HepG2 (cell line): ENCODE data around the gene F12. TPM values are rescaled to one million over a fixed set of nuclear protein-coding genes. Genes with fewer than 3 reads are reported as not detected.

ENCODE experiments used
- FOXA1 ChIP-seq, 2 experiments: fragments of 450-650 bp in 1 of 2; sonication (generic) in 1 of 2; formaldehyde crosslinking in 1 of 2; IDR thresholded peaks; 2 replicates each; pipeline versions ENCODE4 v1.4.0 to v1.6.1; 2016 to 2020; ENCODE audit warnings: missing genetic modification reagents in 1 of 2
- JDP2 ChIP-seq: sonication (generic); formaldehyde crosslinking; IDR thresholded peaks from 2 replicates; pipeline ENCODE4 v1.8.1; 2022; ENCODE audit warnings: missing genetic modification reagents, borderline replicate concordance
- KAT8 ChIP-seq: IDR thresholded peaks from 2 replicates; pipeline ENCODE4 v1.6.1; 2016; ENCODE audit warnings: missing genetic modification reagents, missing compliant biosample characterization
- RXRB ChIP-seq: IDR thresholded peaks from 2 replicates; pipeline ENCODE4 v1.6.1; 2016; ENCODE audit warnings: borderline replicate concordance, missing genetic modification reagents, missing compliant biosample characterization
- SNAPC2 ChIP-seq: sonication (generic); formaldehyde crosslinking; IDR thresholded peaks from 2 replicates; pipeline ENCODE4 v1.8.1; 2022; ENCODE audit warnings: mild to moderate bottlenecking, missing genetic modification reagents
- SP140L ChIP-seq: sonication (generic); formaldehyde crosslinking; IDR thresholded peaks from 2 replicates; pipeline ENCODE4 v1.4.0; 2020; ENCODE audit warnings: missing genetic modification reagents, borderline replicate concordance
- TGIF2 ChIP-seq: IDR thresholded peaks from 2 replicates; pipeline ENCODE4 v1.6.1; 2016; ENCODE audit warnings: control low read depth, missing compliant biosample characterization
- YY1 ChIP-seq: IDR thresholded peaks from 2 replicates; pipeline ENCODE4 v1.6.1; 2011; ENCODE audit warnings: low read length, low read depth, moderate library complexity, mild to moderate bottlenecking; ENCODE audit not compliant: insufficient read depth, insufficient replicate concordance
- ZNF274 ChIP-seq: sonication (generic); formaldehyde crosslinking; IDR thresholded peaks from 2 replicates; pipeline ENCODE4 v1.5.1; 2020; ENCODE audit warnings: mild to moderate bottlenecking, missing genetic modification reagents
- ZNF761 ChIP-seq: sonication (generic); formaldehyde crosslinking; conservative IDR thresholded peaks from 2 replicates; pipeline ENCODE4 v1.4.0; 2020; ENCODE audit warnings: mild to moderate bottlenecking, missing genetic modification reagents
- ZSCAN12 ChIP-seq: sonication (generic); formaldehyde crosslinking; IDR thresholded peaks from 2 replicates; pipeline ENCODE4 v1.9.0; 2021; ENCODE audit warnings: mild to moderate bottlenecking, missing genetic modification reagents
- ZSCAN9 ChIP-seq: IDR thresholded peaks from 2 replicates; pipeline ENCODE4 v1.6.1; 2016; ENCODE audit warnings: borderline replicate concordance
- polyA plus RNA-seq, 8 experiments: library from polyadenylated mRNA; depleted of rRNA in 3 of 8; stranded (reverse) in 7 of 8; unstranded in 1 of 8; fragments of >200 nt; fragmentation: Illumina TruSeq in 4 of 8; extraction: Trizol in 4 of 8; gene quantifications; 2 replicates each; pipeline versions ENCODE4 v1.2.1 to v1.2.3, GENCODE V29; 2011 to 2016; ENCODE audit warnings: low read depth in 4 of 8, missing spikeins in 1 of 8, mixed read lengths in 1 of 8; ENCODE audit not compliant: insufficient read depth in 1 of 8
- total RNA-seq, 5 experiments: library from RNA; depleted of rRNA; stranded (reverse); fragments of >200 nt; fragmentation: Illumina TruSeq; extraction: Trizol; gene quantifications; 2 replicates each; pipeline ENCODE4 v1.2.3, GENCODE V29; 2016; ENCODE audit warnings: low read depth in 1 of 5
- TF ChIP-seq, protein P1 (sequence below): IDR thresholded peaks from 2 replicates; pipeline ENCODE4 v1.4.0; 2020; ENCODE audit warnings: mild to moderate bottlenecking, missing genetic modification reagents
- TF ChIP-seq, protein P2 (sequence below): sonication (generic); formaldehyde crosslinking; IDR thresholded peaks from 2 replicates; pipeline ENCODE4 v1.8.0; 2022; ENCODE audit warnings: mild to moderate bottlenecking, missing genetic modification reagents; ENCODE audit not compliant: insufficient replicate concordance
- TF ChIP-seq, protein P3 (sequence below): sonication (generic); formaldehyde crosslinking; IDR thresholded peaks from 2 replicates; pipeline ENCODE4 v1.5.0; 2020; ENCODE audit warnings: mild to moderate bottlenecking, missing genetic modification reagents, borderline replicate concordance
- TF ChIP-seq, protein P4 (sequence below): sonication (generic); formaldehyde crosslinking; IDR thresholded peaks from 2 replicates; pipeline ENCODE4 v1.4.0; 2020; ENCODE audit warnings: mild to moderate bottlenecking, low read depth, missing genetic modification reagents
- TF ChIP-seq, protein P5 (sequence below): IDR thresholded peaks from 2 replicates; pipeline ENCODE4 v1.6.1; 2016

Gene F12
- total and polyA plus RNA-seq, 2 of the 13 experiments (the other 11 are each of a cell fraction or from before 2014, with no cell fraction given) = 2.5 to 3.0 TPM

DNA sequence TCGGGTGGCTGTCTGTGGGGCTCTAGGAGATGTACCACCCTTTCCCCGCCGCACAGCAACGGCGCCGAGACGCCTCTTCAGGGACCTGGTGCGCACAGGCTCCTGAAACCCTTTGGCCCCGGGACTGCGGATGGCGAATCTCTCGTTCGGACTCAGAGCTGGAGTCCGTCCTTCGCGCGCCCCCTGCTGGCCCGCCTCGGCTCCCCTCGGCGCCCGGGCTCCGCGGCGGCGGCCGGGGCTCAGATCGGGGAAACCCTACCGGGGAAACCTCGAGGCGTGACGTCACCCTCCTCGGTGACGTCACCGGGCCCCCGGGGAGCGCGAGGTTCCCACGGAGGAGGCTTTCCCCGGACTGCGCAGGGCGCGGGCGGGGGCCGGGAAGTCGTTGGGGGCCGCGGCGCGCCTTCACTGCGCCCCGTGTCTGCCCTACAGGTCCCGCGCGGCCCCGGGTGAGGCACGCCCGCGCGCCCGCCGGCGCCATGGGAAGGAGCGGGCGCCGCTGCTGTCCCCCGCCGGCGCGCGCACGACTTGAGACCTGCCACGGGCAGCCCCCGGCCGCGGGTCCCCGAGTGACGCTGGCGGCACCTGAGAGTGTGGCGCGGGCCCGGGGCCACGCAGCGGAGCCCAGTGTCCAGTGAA lies 45.2 kb upstream of the F12 start (continued):
- TF ChIP-seq, protein P1, sequence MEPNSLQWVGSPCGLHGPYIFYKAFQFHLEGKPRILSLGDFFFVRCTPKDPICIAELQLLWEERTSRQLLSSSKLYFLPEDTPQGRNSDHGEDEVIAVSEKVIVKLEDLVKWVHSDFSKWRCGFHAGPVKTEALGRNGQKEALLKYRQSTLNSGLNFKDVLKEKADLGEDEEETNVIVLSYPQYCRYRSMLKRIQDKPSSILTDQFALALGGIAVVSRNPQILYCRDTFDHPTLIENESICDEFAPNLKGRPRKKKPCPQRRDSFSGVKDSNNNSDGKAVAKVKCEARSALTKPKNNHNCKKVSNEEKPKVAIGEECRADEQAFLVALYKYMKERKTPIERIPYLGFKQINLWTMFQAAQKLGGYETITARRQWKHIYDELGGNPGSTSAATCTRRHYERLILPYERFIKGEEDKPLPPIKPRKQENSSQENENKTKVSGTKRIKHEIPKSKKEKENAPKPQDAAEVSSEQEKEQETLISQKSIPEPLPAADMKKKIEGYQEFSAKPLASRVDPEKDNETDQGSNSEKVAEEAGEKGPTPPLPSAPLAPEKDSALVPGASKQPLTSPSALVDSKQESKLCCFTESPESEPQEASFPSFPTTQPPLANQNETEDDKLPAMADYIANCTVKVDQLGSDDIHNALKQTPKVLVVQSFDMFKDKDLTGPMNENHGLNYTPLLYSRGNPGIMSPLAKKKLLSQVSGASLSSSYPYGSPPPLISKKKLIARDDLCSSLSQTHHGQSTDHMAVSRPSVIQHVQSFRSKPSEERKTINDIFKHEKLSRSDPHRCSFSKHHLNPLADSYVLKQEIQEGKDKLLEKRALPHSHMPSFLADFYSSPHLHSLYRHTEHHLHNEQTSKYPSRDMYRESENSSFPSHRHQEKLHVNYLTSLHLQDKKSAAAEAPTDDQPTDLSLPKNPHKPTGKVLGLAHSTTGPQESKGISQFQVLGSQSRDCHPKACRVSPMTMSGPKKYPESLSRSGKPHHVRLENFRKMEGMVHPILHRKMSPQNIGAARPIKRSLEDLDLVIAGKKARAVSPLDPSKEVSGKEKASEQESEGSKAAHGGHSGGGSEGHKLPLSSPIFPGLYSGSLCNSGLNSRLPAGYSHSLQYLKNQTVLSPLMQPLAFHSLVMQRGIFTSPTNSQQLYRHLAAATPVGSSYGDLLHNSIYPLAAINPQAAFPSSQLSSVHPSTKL (CRISPR knock-in tag) = peak; percentile 45; the same call in 1 of the 2 replicates
- TF ChIP-seq FOXA1 (IDR thresholded peaks at IDR 0.05) (no peak), FOXA1 (CRISPR knock-in tag; IDR thresholded peaks at IDR 0.05) (0 out of 2 replicates have a peak, but pooled peaks have one; percentile 4), ZNF274 (CRISPR knock-in tag) (no peak; the same call in 1 of the 2 replicates), JDP2 (CRISPR knock-in tag) (no peak), ZSCAN9 (CRISPR knock-in tag) (no peak), ZSCAN12 (CRISPR knock-in tag) (peak; percentile 72; the same call in 1 of the 2 replicates), TGIF2 (CRISPR knock-in tag) (peak; percentile 74; the same call in 1 of the 2 replicates), KAT8 (CRISPR knock-in tag) (peak; percentile 50; the same call in 1 of the 2 replicates), YY1 (peak; percentile 68), RXRB (CRISPR knock-in tag) (peak; percentile 57; the same call in 1 of the 2 replicates), SP140L (CRISPR knock-in tag) (no peak), ZNF761 (CRISPR knock-in tag) (no peak), SNAPC2 (CRISPR knock-in tag) (no peak)
- TF ChIP-seq, protein P2, sequence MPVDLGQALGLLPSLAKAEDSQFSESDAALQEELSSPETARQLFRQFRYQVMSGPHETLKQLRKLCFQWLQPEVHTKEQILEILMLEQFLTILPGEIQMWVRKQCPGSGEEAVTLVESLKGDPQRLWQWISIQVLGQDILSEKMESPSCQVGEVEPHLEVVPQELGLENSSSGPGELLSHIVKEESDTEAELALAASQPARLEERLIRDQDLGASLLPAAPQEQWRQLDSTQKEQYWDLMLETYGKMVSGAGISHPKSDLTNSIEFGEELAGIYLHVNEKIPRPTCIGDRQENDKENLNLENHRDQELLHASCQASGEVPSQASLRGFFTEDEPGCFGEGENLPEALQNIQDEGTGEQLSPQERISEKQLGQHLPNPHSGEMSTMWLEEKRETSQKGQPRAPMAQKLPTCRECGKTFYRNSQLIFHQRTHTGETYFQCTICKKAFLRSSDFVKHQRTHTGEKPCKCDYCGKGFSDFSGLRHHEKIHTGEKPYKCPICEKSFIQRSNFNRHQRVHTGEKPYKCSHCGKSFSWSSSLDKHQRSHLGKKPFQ (CRISPR knock-in tag) = peak; percentile 89
- TF ChIP-seq, protein P3, sequence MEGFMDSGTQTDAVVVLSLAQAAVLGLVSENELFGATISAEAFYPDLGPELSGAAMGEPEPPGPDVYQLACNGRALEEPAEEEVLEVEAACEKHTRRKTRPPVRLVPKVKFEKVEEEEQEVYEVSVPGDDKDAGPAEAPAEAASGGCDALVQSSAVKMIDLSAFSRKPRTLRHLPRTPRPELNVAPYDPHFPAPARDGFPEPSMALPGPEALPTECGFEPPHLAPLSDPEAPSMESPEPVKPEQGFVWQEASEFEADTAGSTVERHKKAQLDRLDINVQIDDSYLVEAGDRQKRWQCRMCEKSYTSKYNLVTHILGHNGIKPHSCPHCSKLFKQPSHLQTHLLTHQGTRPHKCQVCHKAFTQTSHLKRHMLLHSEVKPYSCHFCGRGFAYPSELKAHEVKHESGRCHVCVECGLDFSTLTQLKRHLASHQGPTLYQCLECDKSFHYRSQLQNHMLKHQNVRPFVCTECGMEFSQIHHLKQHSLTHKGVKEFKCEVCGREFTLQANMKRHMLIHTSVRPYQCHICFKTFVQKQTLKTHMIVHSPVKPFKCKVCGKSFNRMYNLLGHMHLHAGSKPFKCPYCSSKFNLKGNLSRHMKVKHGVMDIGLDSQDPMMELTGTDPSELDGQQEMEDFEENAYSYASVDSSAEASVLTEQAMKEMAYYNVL (CRISPR knock-in tag) = no peak
- TF ChIP-seq, protein P4, sequence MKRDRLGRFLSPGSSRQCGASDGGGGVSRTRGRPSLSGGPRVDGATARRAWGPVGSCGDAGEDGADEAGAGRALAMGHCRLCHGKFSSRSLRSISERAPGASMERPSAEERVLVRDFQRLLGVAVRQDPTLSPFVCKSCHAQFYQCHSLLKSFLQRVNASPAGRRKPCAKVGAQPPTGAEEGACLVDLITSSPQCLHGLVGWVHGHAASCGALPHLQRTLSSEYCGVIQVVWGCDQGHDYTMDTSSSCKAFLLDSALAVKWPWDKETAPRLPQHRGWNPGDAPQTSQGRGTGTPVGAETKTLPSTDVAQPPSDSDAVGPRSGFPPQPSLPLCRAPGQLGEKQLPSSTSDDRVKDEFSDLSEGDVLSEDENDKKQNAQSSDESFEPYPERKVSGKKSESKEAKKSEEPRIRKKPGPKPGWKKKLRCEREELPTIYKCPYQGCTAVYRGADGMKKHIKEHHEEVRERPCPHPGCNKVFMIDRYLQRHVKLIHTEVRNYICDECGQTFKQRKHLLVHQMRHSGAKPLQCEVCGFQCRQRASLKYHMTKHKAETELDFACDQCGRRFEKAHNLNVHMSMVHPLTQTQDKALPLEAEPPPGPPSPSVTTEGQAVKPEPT = no peak
- TF ChIP-seq, protein P5, sequence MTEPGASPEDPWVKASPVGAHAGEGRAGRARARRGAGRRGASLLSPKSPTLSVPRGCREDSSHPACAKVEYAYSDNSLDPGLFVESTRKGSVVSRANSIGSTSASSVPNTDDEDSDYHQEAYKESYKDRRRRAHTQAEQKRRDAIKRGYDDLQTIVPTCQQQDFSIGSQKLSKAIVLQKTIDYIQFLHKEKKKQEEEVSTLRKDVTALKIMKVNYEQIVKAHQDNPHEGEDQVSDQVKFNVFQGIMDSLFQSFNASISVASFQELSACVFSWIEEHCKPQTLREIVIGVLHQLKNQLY (CRISPR knock-in tag) = peak; percentile 40; the same call in 1 of the 2 replicates
